Coronary artery (tissue), 2 donors: ENCODE measurements around the gene PPFIBP2.

ENCODE experiments used
- DNase-seq: peaks from one replicate; pipeline ENCODE4 v3.0.0-alpha.2; 2017; ENCODE audit warnings: low spot score
- H3K27ac ChIP-seq, 2 donors: fragments of 200-600 bp; sonication (generic); one replicate each; pipeline ENCODE4 v1.5.1; 2016 to 2019
- H3K4me3 ChIP-seq: fragments of 200-600 bp; sonication (generic); 2 replicates; pipeline ENCODE4 v1.5.1; 2016; ENCODE audit warnings: mild to moderate bottlenecking, moderate library complexity
- TF ChIP-seq, protein P1 (sequence below): fragments of 200-600 bp; sonication (generic); IDR thresholded peaks from one replicate; pipeline ENCODE4 v1.5.1; 2019; ENCODE audit warnings: antibody characterized with exemption

The PPFIBP2 gene

DNA sequence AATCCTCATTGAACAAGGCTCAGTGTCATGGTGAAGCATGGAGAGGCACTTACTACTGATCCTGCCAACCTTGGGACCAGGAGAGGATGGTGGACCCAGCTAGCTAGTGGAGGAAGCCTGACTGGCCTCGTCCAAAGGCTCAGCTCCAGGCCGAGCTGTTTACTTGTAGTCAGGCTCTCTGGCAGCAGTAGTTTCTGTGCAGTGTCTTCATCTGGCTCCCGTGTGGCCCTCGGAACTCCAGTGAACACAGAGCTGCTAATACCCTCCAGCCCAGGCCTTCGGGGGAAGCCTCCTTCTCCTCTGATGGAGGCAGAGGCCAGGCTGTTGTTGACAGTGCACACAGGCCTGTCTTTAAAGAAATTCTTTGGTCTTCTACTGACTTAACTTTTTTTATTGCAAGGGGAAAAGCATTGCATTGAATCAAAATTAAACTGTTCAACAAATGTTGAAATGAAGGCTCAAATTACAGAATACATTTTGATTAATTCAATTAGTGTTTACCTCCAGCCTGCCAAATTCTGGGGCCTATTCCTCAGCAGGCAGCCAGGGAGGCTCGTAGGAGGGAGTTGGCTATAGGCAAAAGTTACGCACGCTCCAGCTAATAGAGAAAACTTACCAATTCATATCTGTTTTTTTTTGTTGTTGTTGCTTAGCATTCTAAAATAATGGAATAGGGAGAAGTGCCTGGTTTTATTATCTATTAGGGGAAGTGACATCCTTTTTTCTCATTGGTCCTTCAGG is 18.8 kb downstream of the PPFIBP2 start:
- TF ChIP-seq, protein P1, sequence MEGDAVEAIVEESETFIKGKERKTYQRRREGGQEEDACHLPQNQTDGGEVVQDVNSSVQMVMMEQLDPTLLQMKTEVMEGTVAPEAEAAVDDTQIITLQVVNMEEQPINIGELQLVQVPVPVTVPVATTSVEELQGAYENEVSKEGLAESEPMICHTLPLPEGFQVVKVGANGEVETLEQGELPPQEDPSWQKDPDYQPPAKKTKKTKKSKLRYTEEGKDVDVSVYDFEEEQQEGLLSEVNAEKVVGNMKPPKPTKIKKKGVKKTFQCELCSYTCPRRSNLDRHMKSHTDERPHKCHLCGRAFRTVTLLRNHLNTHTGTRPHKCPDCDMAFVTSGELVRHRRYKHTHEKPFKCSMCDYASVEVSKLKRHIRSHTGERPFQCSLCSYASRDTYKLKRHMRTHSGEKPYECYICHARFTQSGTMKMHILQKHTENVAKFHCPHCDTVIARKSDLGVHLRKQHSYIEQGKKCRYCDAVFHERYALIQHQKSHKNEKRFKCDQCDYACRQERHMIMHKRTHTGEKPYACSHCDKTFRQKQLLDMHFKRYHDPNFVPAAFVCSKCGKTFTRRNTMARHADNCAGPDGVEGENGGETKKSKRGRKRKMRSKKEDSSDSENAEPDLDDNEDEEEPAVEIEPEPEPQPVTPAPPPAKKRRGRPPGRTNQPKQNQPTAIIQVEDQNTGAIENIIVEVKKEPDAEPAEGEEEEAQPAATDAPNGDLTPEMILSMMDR: no peak
- DNase-seq: peak; percentile 62
- Histone ChIP-seq H3K4me3 (no peak overlapping the region), H3K27ac (peak overlapping the region in 1 of 2 donors; percentile 1)

DNA sequence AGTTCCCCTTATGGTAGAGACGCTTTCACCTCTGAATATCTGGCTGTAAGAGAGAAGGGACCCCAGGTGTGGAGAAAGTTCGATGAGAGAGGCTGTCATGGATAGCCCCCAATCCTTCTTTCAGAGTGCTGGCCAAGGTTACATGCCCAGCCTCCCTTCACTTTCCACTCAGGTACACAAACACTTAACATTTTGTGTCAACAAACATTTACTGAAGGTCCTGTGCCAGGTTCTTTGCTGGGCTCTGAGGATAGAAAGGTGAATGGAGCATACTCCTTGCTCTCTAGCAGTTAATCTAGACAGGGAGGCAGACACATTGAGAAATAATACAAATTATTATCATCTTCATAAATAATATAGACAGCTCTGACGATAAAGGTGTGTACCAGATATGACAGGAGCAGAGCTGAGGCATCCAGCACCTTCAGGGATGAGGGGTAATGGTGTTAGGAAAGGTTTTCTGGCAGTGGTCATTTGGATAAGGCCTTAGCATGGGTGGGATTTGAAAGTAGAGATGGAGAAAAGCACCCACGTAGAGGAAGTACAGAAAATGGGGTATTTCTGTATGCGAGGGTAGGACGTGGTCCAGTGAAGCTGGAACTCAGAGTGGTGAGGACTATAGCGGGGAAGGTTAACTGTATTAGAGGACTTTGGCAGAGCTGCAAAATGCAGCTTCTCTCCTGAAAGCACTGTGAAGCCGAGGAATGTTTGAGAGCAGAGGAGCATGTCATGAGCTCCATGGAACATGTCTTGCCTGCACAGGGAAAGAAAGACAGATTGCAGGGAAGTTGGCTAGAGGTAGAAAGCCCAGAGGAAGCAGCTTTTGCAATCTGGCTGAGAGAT is 19.6 kb downstream of the PPFIBP2 start:
- H3K4me3 ChIP-seq: no peak overlapping the region
- TF ChIP-seq, protein P1: no peak
- DNase-seq: peak; percentile 31
- H3K27ac ChIP-seq: no peak overlapping the region

DNA sequence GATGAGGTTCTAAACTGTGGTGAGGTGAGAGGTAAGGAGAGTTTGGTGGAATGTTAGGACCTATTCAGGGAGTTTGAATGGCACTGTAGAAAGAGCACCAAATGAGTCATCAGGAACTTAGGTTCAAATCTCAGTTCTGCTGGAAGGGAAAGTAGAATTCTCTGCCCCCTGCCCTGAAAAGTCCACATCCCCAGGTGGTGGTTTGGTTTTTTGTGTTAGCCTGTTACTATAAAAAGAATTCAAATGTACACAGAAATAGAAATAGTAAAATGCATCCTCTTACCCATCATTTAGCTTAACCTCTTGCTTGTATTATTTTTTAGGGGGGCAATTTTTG is 20.2 kb downstream of the PPFIBP2 start:
- TF ChIP-seq, protein P1: no peak
- Histone ChIP-seq H3K4me3 (no peak overlapping the region), H3K27ac (no peak overlapping the region)
- no peak for DNase-seq

DNA sequence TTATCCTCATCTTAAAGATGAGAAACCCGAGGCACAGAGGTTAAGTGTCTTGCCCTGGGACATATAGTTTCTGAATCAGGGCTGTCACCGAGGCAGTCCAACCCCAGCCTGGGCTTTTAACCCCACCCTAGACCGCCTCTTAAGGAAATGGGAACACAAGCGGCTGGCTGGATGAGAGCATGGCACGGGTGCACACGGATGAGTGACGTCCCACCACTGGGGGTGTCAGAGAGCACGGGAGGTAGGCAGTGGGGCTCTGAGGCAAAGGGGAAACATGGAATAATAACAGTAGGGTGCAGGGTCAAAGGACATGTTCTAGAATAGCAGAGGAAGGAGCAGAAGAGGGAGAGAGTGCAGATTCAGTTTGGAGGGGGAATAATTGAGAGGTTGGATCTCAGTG is 22.3 kb downstream of the PPFIBP2 start:
- Histone ChIP-seq H3K27ac (no peak overlapping the region), H3K4me3 (no peak overlapping the region)
- DNase-seq: no peak
- TF ChIP-seq, protein P1: no peak

DNA sequence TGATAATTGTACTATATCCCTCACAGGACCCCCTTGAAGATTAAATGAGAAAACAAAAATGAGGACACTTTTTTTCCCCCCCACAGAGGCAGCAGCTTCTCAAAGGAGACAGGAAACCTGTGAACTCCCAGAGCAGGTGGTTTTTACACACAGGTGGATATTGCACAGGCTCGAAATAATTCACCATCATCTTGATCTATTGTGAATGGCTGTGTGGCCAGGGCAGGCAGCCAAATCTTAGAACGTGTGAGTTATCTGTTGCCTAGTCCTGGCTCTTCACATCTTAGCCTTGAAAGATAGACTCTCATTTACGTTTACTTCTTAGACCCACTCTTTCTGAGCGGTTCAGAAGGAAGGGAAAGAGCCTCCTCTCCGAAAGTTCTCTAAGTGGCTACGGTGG is 23.5 kb downstream of the PPFIBP2 start:
- TF ChIP-seq, protein P1: no peak
- DNase-seq: no peak
- H3K4me3 ChIP-seq: no peak overlapping the region
- H3K27ac ChIP-seq: no peak overlapping the region

DNA sequence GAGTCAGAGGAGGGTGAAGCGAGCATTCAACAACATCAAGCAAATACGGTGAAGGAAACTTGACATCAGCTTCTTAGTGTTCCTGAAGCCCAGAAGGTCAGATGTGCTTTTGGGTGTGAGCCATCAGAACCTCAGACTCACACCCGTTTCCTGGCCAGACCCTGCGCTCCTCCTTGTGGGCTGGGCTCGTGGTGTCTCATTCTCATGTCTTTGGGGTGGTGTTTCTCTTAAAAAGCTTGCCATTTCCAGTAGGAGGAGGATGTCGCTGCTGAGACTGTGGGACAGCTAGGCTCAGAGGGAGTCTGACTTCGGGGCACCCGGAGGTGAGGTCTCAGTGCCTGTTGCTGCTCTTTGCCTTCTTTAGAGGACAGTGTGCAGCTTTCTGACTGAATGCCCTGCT is 24.2 kb downstream of the PPFIBP2 start:
- no peak for DNase-seq

More for the DNA sequence above, 24.2 kb downstream of the PPFIBP2 start:
- TF ChIP-seq, protein P1: no peak
- Histone ChIP-seq H3K4me3 (no peak overlapping the region), H3K27ac (peak overlapping the region in 1 of 2 donors; percentile 44)
